Measurements from ENCODE around the gene CDH23. TPM values are rescaled to one million over a fixed set of nuclear protein-coding genes. Genes with fewer than 3 reads are reported as not detected.

Gene CDH23
- total RNA-seq, 1 donor from 2014 or later, result 9.4 TPM

- peaks cover 5% of the 10 kb centered on the region for H3K36me3 Mint-ChIP-seq
- H3K4me1 Mint-ChIP-seq (ENCODE audit: unreplicated experiment), result peaks cover 14% of the 10 kb centered on the region
- no peaks in the 10 kb centered on the region for H3K9me3 Mint-ChIP-seq
- no peak for TF ChIP-seq CTCF (conservative IDR thresholded peaks at IDR 0.05)
- no peak overlapping the region for H3K27ac Mint-ChIP-seq
- no peak overlapping the region for H3K4me3 Mint-ChIP-seq
- no peak for DNase-seq (ENCODE audit: extremely low spot score, unreplicated experiment)
- H3K27me3 Mint-ChIP-seq, result peaks cover 53% of the 10 kb centered on the region
Measured at GRCh38 chr10:71401056-71401455, 4.3 kb downstream of the CDH23 start.

- Mint-ChIP-seq H3K27me3 (peaks cover 52% of the 10 kb centered on the region), H3K9me3 (no peaks in the 10 kb centered on the region), H3K36me3 (peaks cover 5% of the 10 kb centered on the region), H3K4me3 (no peak overlapping the region), H3K4me1 (ENCODE audit: unreplicated experiment) (peaks cover 14% of the 10 kb centered on the region), H3K27ac (no peak overlapping the region)
- no peak for TF ChIP-seq CTCF (conservative IDR thresholded peaks at IDR 0.05)
- no peak for DNase-seq (ENCODE audit: extremely low spot score, unreplicated experiment)
Measured at GRCh38 chr10:71402005-71402404, 5.3 kb downstream of the CDH23 start.

GRCh38 chr10:71404503-71405295 is 8.0 kb downstream of the CDH23 start:
- H3K36me3 Mint-ChIP-seq, result peaks cover 5% of the 10 kb centered on the region
- H3K9me3 Mint-ChIP-seq, result no peaks in the 10 kb centered on the region
- H3K27me3 Mint-ChIP-seq, result peaks cover 28% of the 10 kb centered on the region
- TF ChIP-seq CTCF (conservative IDR thresholded peaks at IDR 0.05), result no peak
- H3K4me3 Mint-ChIP-seq, result no peak overlapping the region
- DNase-seq (ENCODE audit: extremely low spot score, unreplicated experiment), result no peak
- peaks cover 10% of the 10 kb centered on the region for H3K4me1 Mint-ChIP-seq (ENCODE audit: unreplicated experiment)
- no peak overlapping the region for H3K27ac Mint-ChIP-seq

- Mint-ChIP-seq H3K4me1 (ENCODE audit: unreplicated experiment) (peaks cover 10% of the 10 kb centered on the region), H3K27ac (no peak overlapping the region), H3K36me3 (peaks cover 3% of the 10 kb centered on the region), H3K9me3 (peaks cover 7% of the 10 kb centered on the region), H3K27me3 (peaks cover 13% of the 10 kb centered on the region), H3K4me3 (no peak overlapping the region)
- DNase-seq (ENCODE audit: extremely low spot score, unreplicated experiment), result peak; percentile 27
- no peak for TF ChIP-seq CTCF (conservative IDR thresholded peaks at IDR 0.05)
Measured at GRCh38 chr10:71406878-71407277, 10.2 kb downstream of the CDH23 start.

- Mint-ChIP-seq H3K4me1 (ENCODE audit: unreplicated experiment) (peaks cover 10% of the 10 kb centered on the region), H3K9me3 (peaks cover 9% of the 10 kb centered on the region), H3K36me3 (peaks cover 3% of the 10 kb centered on the region), H3K27me3 (peaks cover 10% of the 10 kb centered on the region), H3K4me3 (no peak overlapping the region), H3K27ac (no peak overlapping the region)
- DNase-seq (ENCODE audit: extremely low spot score, unreplicated experiment), result peak; percentile 55
- no peak for TF ChIP-seq CTCF (conservative IDR thresholded peaks at IDR 0.05)
Measured at GRCh38 chr10:71408436-71409225, 11.9 kb downstream of the CDH23 start.
